Activated naive CD8-positive, alpha-beta T cell treated with anti-CD3 and anti-CD28 coated beads, Interleukin-2, amount 10 ng/mL, durations not matched to agents 7 days and 5 days (primary cell): ENCODE data around the gene OAS3. TPM values are rescaled to one million over a fixed set of nuclear protein-coding genes. Genes with fewer than 3 reads are reported as not detected.

Experiments
- ATAC-seq: fragments of 150-1000 bp; cut with Tn5 transposase; one replicate; pipeline ENCODE4 v1.10.0; 2021; ENCODE audit warnings: low read depth, moderate library complexity
- POLR2A ChIA-PET: fragments of 350-600 bp; sonication (Branson Sonifier 250); formaldehyde crosslinking; loops from one replicate; lab custom pipeline; 2021; ENCODE audit warnings: antibody characterized with exemption; lab: Charles Lee
- DNase-seq: peaks from one replicate; pipeline ENCODE4 v3.0.0; 2021
- H3K27ac Mint-ChIP-seq: one replicate; pipeline ENCODE4 v1.8.0; 2022; ENCODE audit warnings: mild to moderate bottlenecking, mixed read lengths
- H3K27me3 Mint-ChIP-seq: one replicate; pipeline ENCODE4 v1.8.0; 2022; ENCODE audit warnings: mild to moderate bottlenecking, moderate library complexity, mixed read lengths
- H3K36me3 Mint-ChIP-seq: one replicate; pipeline ENCODE4 v1.8.0; 2021; ENCODE audit warnings: mild to moderate bottlenecking, mixed read lengths
- H3K4me1 Mint-ChIP-seq: one replicate; pipeline ENCODE4 v1.8.0; 2021; ENCODE audit warnings: mixed read lengths
- H3K4me3 Mint-ChIP-seq: one replicate; pipeline ENCODE4 v1.8.0; 2022; ENCODE audit warnings: mild to moderate bottlenecking, moderate library complexity, mixed read lengths
- H3K9me3 Mint-ChIP-seq: one replicate; pipeline ENCODE4 v1.8.0; 2021; ENCODE audit warnings: mixed read lengths
- total RNA-seq, 2 experiments: library from RNA; stranded (reverse); gene quantifications; one replicate each; pipeline ENCODE4 v1.2.3, GENCODE V29; 2021

OAS3 gene
- total RNA-seq, 2 experiments from 2014 or later, result 221 to 222 TPM

- POLR2A ChIA-PET, result interaction anchor here (1.0 to 2.7 kb wide), 3 partner anchors 11 to 61 kb away, joined by 3 to 14 read pairs (median 13); partner anchors contain the start of genes OAS1 and OAS2
- ATAC-seq (no peak), DNase-seq (no peak)
- Mint-ChIP-seq H3K27me3 (no peaks in the 10 kb centered on the region), H3K4me3 (no peak overlapping the region), H3K27ac (peak overlapping the region; percentile 30), H3K36me3 (peaks cover 72% of the 10 kb centered on the region), H3K4me1 (peaks cover 4% of the 10 kb centered on the region), H3K9me3 (no peaks in the 10 kb centered on the region)
Measured at GRCh38 chr12:112967858-112968257, 29.6 kb downstream of the OAS3 start.

GRCh38 chr12:112969547-112970306, 31.5 kb downstream of the OAS3 start:
- Mint-ChIP-seq H3K27ac (no peak overlapping the region), H3K27me3 (no peaks in the 10 kb centered on the region), H3K9me3 (no peaks in the 10 kb centered on the region), H3K4me1 (peaks cover 4% of the 10 kb centered on the region), H3K4me3 (no peak overlapping the region), H3K36me3 (peaks cover 66% of the 10 kb centered on the region)
- POLR2A ChIA-PET, result interaction anchor here (2.5 kb wide), 1 partner anchor 9 kb away, joined by 13 read pairs; the partner anchor contains the start of gene OAS2
- ATAC-seq (no peak), DNase-seq (no peak)

- ATAC-seq, result no peak
- peaks cover 66% of the 10 kb centered on the region for H3K36me3 Mint-ChIP-seq
- H3K4me3 Mint-ChIP-seq, result no peak overlapping the region
- no peaks in the 10 kb centered on the region for H3K27me3 Mint-ChIP-seq
- peaks cover 4% of the 10 kb centered on the region for H3K4me1 Mint-ChIP-seq
- POLR2A ChIA-PET, result interaction anchor here (2.5 kb wide), 1 partner anchor 8 kb away, joined by 13 read pairs; the partner anchor contains the start of gene OAS2
- H3K27ac Mint-ChIP-seq, result no peak overlapping the region
- no peaks in the 10 kb centered on the region for H3K9me3 Mint-ChIP-seq
- DNase-seq, result no peak
Measured at GRCh38 chr12:112970391-112970790, 32.1 kb downstream of the OAS3 start.

GRCh38 chr12:112971248-112971647, 33.0 kb downstream of the OAS3 start:
- POLR2A ChIA-PET, result interaction anchor here (0.5 kb wide), 1 partner anchor 474 kb away, joined by 3 read pairs; no protein-coding TSS in a partner anchor
- Mint-ChIP-seq H3K4me1 (peaks cover 5% of the 10 kb centered on the region), H3K27me3 (no peaks in the 10 kb centered on the region), H3K4me3 (no peak overlapping the region), H3K27ac (no peak overlapping the region), H3K36me3 (peaks cover 59% of the 10 kb centered on the region), H3K9me3 (no peaks in the 10 kb centered on the region)
- ATAC-seq, result no peak
- DNase-seq, result no peak

GRCh38 chr12:112973011-112973735, 34.9 kb downstream of the OAS3 start:
- H3K36me3 Mint-ChIP-seq, result peaks cover 42% of the 10 kb centered on the region
- no peaks in the 10 kb centered on the region for H3K27me3 Mint-ChIP-seq
- ATAC-seq (no peak), DNase-seq (no peak)
- H3K9me3 Mint-ChIP-seq, result no peaks in the 10 kb centered on the region
- no peak overlapping the region for H3K4me3 Mint-ChIP-seq
- peaks cover 17% of the 10 kb centered on the region for H3K4me1 Mint-ChIP-seq
- POLR2A ChIA-PET, result interaction anchor here (0.6 to 1.7 kb wide), 2 partner anchors 29 to 65 kb away, joined by 3 to 4 read pairs; no protein-coding TSS in a partner anchor
- H3K27ac Mint-ChIP-seq, result peak overlapping the region; percentile 54

- no peak for DNase-seq
- no peak overlapping the region for H3K27ac Mint-ChIP-seq
- H3K36me3 Mint-ChIP-seq, result peaks cover 43% of the 10 kb centered on the region
- H3K27me3 Mint-ChIP-seq, result no peaks in the 10 kb centered on the region
- H3K4me1 Mint-ChIP-seq, result peaks cover 17% of the 10 kb centered on the region
- no peak for ATAC-seq
- POLR2A ChIA-PET, result interaction anchor here (1.7 kb wide), 1 partner anchor 65 kb away, joined by 4 read pairs; no protein-coding TSS in a partner anchor
- H3K4me3 Mint-ChIP-seq, result no peak overlapping the region
- no peaks in the 10 kb centered on the region for H3K9me3 Mint-ChIP-seq
Measured at GRCh38 chr12:112973818-112974231, 35.6 kb downstream of the OAS3 start.

- POLR2A ChIA-PET, result interaction anchor here (0.9 to 6.9 kb wide), 4 partner anchors 11 to 69 kb away, joined by 3 to 187 read pairs (median 3); partner anchors contain the start of gene OAS1
Measured at GRCh38 chr12:112974904-112975303, 36.6 kb downstream of the OAS3 start.

GRCh38 chr12:112977139-112977538, 38.9 kb downstream of the OAS3 start:
- H3K9me3 Mint-ChIP-seq, result peaks cover 5% of the 10 kb centered on the region

More at GRCh38 chr12:112974904-112975303, 36.6 kb downstream of the OAS3 start:
- Mint-ChIP-seq H3K27ac (peak overlapping the region; percentile 17), H3K27me3 (no peaks in the 10 kb centered on the region), H3K9me3 (no peaks in the 10 kb centered on the region), H3K36me3 (peaks cover 46% of the 10 kb centered on the region), H3K4me3 (no peak overlapping the region), H3K4me1 (peaks cover 20% of the 10 kb centered on the region)
- ATAC-seq, result no peak
- no peak for DNase-seq

GRCh38 chr12:112977641-112978040, 39.4 kb downstream of the OAS3 start:
- Mint-ChIP-seq H3K4me1 (peaks cover 37% of the 10 kb centered on the region), H3K27ac (peak overlapping the region; percentile 100), H3K4me3 (peak overlapping the region; percentile 88), H3K27me3 (no peaks in the 10 kb centered on the region), H3K36me3 (peaks cover 51% of the 10 kb centered on the region), H3K9me3 (peaks cover 10% of the 10 kb centered on the region)
- ATAC-seq (no peak), DNase-seq (peak; percentile 44)
- POLR2A ChIA-PET, result interaction anchor here (0.6 to 6.9 kb wide), 21 partner anchors 8 to 964 kb away, joined by 3 to 187 read pairs (median 7); partner anchors contain the start of genes OAS1 and OAS3

More at GRCh38 chr12:112977139-112977538, 38.9 kb downstream of the OAS3 start:
- H3K27ac Mint-ChIP-seq, result peak overlapping the region; percentile 100
- DNase-seq (no peak), ATAC-seq (no peak)
- H3K27me3 Mint-ChIP-seq, result no peaks in the 10 kb centered on the region
- H3K36me3 Mint-ChIP-seq, result peaks cover 48% of the 10 kb centered on the region
- peak overlapping the region; percentile 88 for H3K4me3 Mint-ChIP-seq
- H3K4me1 Mint-ChIP-seq, result peaks cover 32% of the 10 kb centered on the region
- POLR2A ChIA-PET, result interaction anchor here (1.6 to 6.9 kb wide), 7 partner anchors 13 to 231 kb away, joined by 4 to 187 read pairs (median 45); partner anchors contain the start of genes OAS1 and OAS3

- Mint-ChIP-seq H3K36me3 (peaks cover 53% of the 10 kb centered on the region), H3K4me3 (peak within 1 kb of the TSS; percentile 88), H3K9me3 (peaks cover 12% of the 10 kb centered on the region), H3K27ac (peak within 1 kb of the TSS; percentile 100), H3K4me1 (peaks cover 41% of the 10 kb centered on the region), H3K27me3 (no peaks in the 10 kb centered on the region)
- POLR2A ChIA-PET, result interaction anchor here (0.5 to 6.9 kb wide), 30 partner anchors 9 to 964 kb away, joined by 3 to 187 read pairs (median 4); partner anchors contain the start of genes OAS1 and OAS3
- ATAC-seq (peak; percentile 94), DNase-seq (peak; percentile 74)
Measured at GRCh38 chr12:112978163-112979040, 40.1 kb downstream of the OAS3 start, which contains the start of gene OAS2. TSS of gene OAS2 (plus strand) at chr12:112978519. CDS start at chr12:112978609, 90 bp downstream.

GRCh38 chr12:112979041-112979680, 40.9 kb downstream of the OAS3 start:
- H3K27me3 Mint-ChIP-seq, result no peaks in the 10 kb centered on the region
- peak overlapping the region; percentile 88 for H3K4me3 Mint-ChIP-seq
- peaks cover 15% of the 10 kb centered on the region for H3K9me3 Mint-ChIP-seq
- ATAC-seq (peak; percentile 43), DNase-seq (peak; percentile 60)
- POLR2A ChIA-PET, result interaction anchor here (0.6 to 6.9 kb wide), 18 partner anchors 10 to 598 kb away, joined by 3 to 187 read pairs (median 6); partner anchors contain the start of genes OAS1 and OAS3
- H3K27ac Mint-ChIP-seq, result peak overlapping the region; percentile 100
- peaks cover 44% of the 10 kb centered on the region for H3K4me1 Mint-ChIP-seq
- peaks cover 58% of the 10 kb centered on the region for H3K36me3 Mint-ChIP-seq
